AG04450 (cell line): ENCODE measurements around the gene NHS. TPM values are rescaled to one million over a fixed set of nuclear protein-coding genes. Genes with fewer than 3 reads are reported as not detected.

Experiments
- CTCF ChIA-PET: fragments of 300-600, 350-600 bp; formaldehyde crosslinking; extraction: SDS; loops from one replicate; lab custom pipeline; 2022; ENCODE audit warnings: antibody characterized with exemption, inconsistent platforms; lab: Charles Lee
- POLR2A ChIA-PET: fragments of 350-600 bp; formaldehyde crosslinking; extraction: SDS; loops from one replicate; lab custom pipeline; 2021; ENCODE audit warnings: antibody characterized with exemption, inconsistent platforms; lab: Yijun Ruan, JAX
- DNase-seq: peaks from one replicate; pipeline ENCODE4 v3.0.0-alpha.2; 2011; ENCODE audit warnings: low read depth, low spot score
- H3K27ac ChIP-seq: one replicate; pipeline ENCODE4 v1.5.1; 2012; ENCODE audit warnings: low read depth, low read length, control low read depth
- H3K27me3 ChIP-seq: one replicate; pipeline ENCODE4 v1.6.0; 2012; ENCODE audit warnings: low read length; ENCODE audit not compliant: control insufficient read depth, insufficient read depth
- H3K4me3 ChIP-seq: 2 replicates; pipeline ENCODE4 v1.5.1; 2011; ENCODE audit warnings: mild to moderate bottlenecking, low read depth, low read length, control low read depth
- H3K9me3 ChIP-seq: 2 replicates; pipeline ENCODE4 v1.5.1; 2012; ENCODE audit warnings: low read length; ENCODE audit not compliant: control insufficient read depth, insufficient read depth
- polyA plus RNA-seq: library from polyadenylated mRNA; depleted of rRNA; stranded (reverse); fragments of >200 nt; gene quantifications from 2 replicates; pipeline ENCODE4 v1.2.3, GENCODE V29; 2011
- TF ChIP-seq, protein P1 (sequence below): IDR thresholded peaks from 2 replicates; pipeline ENCODE4 v1.5.1; 2011; ENCODE audit warnings: low read depth, low read length, control low read depth, inconsistent platforms

The NHS gene
- polyA plus RNA-seq, 1 experiment, result 2.0 TPM

DNA sequence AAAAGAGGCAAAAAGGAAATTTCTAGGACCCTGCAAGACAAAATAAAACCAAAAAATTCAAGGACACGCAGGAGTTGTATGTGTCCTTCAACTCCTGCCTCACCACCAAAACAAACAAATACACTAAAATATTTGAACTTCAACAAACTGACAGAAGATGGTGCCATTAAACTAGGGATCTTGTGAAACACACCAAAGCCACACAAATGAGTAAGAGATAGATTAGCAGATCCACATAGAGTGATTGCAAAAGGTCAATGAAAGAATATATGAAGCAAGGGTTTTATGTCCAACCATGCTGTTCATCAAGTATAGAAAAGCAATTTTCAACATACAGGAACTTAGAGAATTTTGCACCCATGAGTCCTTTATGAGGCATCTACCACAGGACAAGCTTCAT, 322.2 kb downstream of the NHS start:
- ChIA-PET POLR2A (no interaction called here), CTCF (interaction anchor here (1.0 kb wide), 1 partner anchor 102 kb away, joined by 3 read pairs; no protein-coding TSS in a partner anchor)
- H3K27ac ChIP-seq, result no peak overlapping the region
- TF ChIP-seq, protein P1, sequence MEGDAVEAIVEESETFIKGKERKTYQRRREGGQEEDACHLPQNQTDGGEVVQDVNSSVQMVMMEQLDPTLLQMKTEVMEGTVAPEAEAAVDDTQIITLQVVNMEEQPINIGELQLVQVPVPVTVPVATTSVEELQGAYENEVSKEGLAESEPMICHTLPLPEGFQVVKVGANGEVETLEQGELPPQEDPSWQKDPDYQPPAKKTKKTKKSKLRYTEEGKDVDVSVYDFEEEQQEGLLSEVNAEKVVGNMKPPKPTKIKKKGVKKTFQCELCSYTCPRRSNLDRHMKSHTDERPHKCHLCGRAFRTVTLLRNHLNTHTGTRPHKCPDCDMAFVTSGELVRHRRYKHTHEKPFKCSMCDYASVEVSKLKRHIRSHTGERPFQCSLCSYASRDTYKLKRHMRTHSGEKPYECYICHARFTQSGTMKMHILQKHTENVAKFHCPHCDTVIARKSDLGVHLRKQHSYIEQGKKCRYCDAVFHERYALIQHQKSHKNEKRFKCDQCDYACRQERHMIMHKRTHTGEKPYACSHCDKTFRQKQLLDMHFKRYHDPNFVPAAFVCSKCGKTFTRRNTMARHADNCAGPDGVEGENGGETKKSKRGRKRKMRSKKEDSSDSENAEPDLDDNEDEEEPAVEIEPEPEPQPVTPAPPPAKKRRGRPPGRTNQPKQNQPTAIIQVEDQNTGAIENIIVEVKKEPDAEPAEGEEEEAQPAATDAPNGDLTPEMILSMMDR, result no peak
- H3K27me3 ChIP-seq, result no peaks in the 10 kb centered on the region
- H3K9me3 ChIP-seq, result no peaks in the 10 kb centered on the region
- no peak overlapping the region for H3K4me3 ChIP-seq
- no peak for DNase-seq

DNA sequence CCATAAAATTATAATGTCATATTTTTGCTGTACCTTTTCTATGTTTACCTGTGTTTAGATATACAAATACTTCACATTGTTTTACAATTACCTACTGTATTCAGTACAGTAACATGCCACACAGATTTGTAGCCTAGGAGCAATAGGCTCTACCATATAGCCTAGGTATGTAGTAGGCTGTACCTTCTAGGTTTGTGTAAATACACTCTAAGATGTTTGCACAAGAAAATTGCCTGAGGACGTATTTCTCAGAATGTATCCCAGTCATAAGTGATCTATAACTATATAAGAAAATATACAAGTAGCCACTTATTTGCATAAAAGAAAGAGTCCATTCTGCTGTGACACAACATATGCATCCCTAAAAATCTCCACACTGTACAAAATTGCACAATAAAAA, 326.0 kb downstream of the NHS start:
- H3K27me3 ChIP-seq, result no peaks in the 10 kb centered on the region
- H3K4me3 ChIP-seq, result no peak overlapping the region
- POLR2A ChIA-PET, result no interaction called here
- no peak overlapping the region for H3K27ac ChIP-seq
- no peak for DNase-seq
- CTCF ChIA-PET, result interaction anchor here (2.0 kb wide), 1 partner anchor 459 kb away, joined by 4 read pairs; no protein-coding TSS in a partner anchor
- TF ChIP-seq, protein P1, result no peak
- no peaks in the 10 kb centered on the region for H3K9me3 ChIP-seq

DNA sequence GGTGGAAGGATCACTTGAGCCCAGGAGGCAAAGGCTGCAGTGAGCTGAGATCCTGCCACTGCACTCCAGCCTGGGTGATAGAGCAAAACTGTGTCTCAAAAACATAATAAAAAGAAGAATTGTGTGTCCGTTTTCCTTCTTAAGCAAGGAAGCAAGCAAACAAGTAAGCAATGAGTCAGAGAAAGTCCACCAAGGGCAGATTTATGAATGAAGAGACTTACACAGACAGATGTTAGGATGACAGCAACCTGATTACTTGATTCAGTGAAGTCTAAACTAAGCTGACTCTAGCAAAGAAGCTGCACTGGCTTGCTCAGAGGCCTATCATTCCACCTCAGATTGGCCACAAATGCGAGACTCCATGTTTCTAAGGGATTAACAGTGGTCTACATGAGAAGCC, 328.2 kb downstream of the NHS start:
- TF ChIP-seq, protein P1, result no peak
- H3K4me3 ChIP-seq, result no peak overlapping the region
- H3K27ac ChIP-seq, result no peak overlapping the region
- H3K9me3 ChIP-seq, result no peaks in the 10 kb centered on the region
- ChIA-PET CTCF (interaction anchor here (1.4 kb wide), 1 partner anchor 13 kb away, joined by 4 read pairs; no protein-coding TSS in a partner anchor), POLR2A (no interaction called here)
- no peak for DNase-seq
- H3K27me3 ChIP-seq, result no peaks in the 10 kb centered on the region

DNA sequence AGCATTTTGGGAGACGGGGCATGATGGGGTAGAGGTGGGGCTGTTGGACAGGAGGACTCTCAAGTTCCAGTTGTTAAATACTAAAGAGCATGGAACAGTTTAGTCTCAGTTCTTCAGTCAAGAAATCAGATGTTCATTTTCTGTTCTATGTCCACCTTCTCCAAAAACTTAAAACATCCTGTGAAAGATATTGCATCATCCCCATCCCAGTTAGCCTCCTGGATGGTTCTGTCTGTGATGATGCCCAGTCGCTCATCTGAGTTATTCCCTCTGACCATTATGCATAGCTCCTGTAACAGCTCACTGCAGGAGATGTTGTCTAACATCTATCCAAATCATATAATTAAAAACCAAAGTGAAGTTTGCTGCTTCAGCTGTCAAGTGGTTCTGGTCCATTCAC, 330.2 kb downstream of the NHS start:
- H3K4me3 ChIP-seq, result no peak overlapping the region
- no peaks in the 10 kb centered on the region for H3K9me3 ChIP-seq
- no peak overlapping the region for H3K27ac ChIP-seq
- H3K27me3 ChIP-seq, result no peaks in the 10 kb centered on the region
- ChIA-PET POLR2A (no interaction called here), CTCF (no interaction called here)
- DNase-seq, result no peak
- TF ChIP-seq, protein P1, result no peak

DNA sequence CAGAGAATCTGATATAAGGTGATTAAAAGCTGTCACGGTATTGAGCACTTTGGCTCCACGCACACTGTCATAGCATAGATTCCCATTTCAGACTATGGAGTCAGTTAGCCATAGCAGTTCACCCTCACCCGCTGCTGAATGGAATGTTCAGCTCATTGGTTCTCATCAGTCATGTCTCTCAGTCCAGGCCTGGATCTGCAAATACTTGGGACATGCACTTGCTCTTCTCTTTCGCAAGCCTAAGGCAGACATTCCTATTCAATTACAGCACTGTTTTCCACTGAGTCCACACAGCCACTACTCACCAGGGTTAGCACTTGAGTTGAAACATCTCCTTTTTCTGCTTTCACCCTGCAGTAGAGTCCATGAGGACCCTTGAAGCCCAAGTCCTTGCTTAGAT, 331.7 kb downstream of the NHS start:
- Histone ChIP-seq H3K9me3 (no peaks in the 10 kb centered on the region), H3K27ac (no peak overlapping the region), H3K27me3 (no peaks in the 10 kb centered on the region), H3K4me3 (no peak overlapping the region)
- DNase-seq, result peak; percentile 60
- CTCF ChIA-PET, result interaction anchor here (1.9 kb wide), 1 partner anchor 17 kb away, joined by 4 read pairs; no protein-coding TSS in a partner anchor
- POLR2A ChIA-PET, result no interaction called here
- TF ChIP-seq, protein P1, result no peak
